Esophagus muscularis mucosa (tissue), 3 donors: ENCODE measurements around the gene CEP104.

ENCODE experiments used
- EP300 ChIP-seq: sonication (generic); formaldehyde crosslinking; IDR thresholded peaks from one replicate; pipeline ENCODE4 v1.6.1; 2017; ENCODE audit warnings: antibody characterized with exemption
- TF ChIP-seq, protein P1 (sequence below), 3 experiments: fragments of 200-600 bp in 2 of 3; fragments of 450-650 bp in 1 of 3; sonication (generic) in 2 of 3; IDR thresholded peaks; one replicate each; pipeline ENCODE4 v1.5.1; 2017 to 2019; ENCODE audit warnings: antibody characterized with exemption in 3 of 3, mild to moderate bottlenecking in 2 of 3, moderate library complexity in 1 of 3

DNA sequence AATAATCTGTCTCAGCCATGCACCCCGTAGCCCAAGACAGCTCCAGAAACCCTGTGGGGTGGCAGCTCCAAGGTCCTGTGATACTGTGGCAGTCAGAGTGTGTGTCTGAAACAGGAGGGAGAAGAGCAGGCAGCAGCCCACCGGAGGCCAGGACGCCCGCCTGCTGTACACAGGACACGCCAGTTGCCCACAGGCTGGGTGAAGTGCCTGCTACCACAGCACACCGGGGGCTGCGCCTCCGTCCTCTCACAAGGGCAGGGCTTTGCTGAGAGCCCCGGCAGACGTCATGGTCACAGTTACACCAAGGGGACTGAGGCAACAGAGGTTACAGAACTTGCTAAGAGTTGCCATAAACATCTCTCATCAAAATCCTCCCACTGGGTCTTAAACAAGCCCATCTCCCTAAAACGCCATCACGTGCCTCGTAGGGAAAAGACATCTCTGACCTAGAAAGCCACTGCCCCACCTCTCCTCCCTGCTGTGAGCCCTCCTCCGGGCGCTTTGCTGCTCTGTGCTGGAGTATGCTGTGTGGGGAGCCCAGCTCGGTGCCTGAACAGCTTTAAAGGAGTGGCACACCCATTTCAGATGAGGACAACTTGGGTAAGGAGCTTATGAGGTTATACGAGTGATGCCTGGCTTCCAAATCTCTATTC lies 37.7 kb upstream of the CEP104 start:
- TF ChIP-seq, protein P1, sequence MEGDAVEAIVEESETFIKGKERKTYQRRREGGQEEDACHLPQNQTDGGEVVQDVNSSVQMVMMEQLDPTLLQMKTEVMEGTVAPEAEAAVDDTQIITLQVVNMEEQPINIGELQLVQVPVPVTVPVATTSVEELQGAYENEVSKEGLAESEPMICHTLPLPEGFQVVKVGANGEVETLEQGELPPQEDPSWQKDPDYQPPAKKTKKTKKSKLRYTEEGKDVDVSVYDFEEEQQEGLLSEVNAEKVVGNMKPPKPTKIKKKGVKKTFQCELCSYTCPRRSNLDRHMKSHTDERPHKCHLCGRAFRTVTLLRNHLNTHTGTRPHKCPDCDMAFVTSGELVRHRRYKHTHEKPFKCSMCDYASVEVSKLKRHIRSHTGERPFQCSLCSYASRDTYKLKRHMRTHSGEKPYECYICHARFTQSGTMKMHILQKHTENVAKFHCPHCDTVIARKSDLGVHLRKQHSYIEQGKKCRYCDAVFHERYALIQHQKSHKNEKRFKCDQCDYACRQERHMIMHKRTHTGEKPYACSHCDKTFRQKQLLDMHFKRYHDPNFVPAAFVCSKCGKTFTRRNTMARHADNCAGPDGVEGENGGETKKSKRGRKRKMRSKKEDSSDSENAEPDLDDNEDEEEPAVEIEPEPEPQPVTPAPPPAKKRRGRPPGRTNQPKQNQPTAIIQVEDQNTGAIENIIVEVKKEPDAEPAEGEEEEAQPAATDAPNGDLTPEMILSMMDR (IDR thresholded peaks at IDR 0.05): no peak
- no peak for TF ChIP-seq EP300
